ENCODE measurements around the gene KRTAP5-2. TPM values are rescaled to one million over a fixed set of nuclear protein-coding genes. Genes with fewer than 3 reads are reported as not detected.
"Not testable (repeated sequence)": the region's sequence is repeated elsewhere in the genome, so short reads cannot be mapped to it uniquely, and the experiment has no call there.

The KRTAP5-2 gene, protein sequence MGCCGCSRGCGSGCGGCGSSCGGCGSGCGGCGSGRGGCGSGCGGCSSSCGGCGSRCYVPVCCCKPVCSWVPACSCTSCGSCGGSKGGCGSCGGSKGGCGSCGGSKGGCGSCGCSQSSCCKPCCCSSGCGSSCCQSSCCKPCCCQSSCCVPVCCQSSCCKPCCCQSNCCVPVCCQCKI
- 0.38 TPM for polyA plus RNA-seq (ENCODE audit: insufficient read length)

DNA sequence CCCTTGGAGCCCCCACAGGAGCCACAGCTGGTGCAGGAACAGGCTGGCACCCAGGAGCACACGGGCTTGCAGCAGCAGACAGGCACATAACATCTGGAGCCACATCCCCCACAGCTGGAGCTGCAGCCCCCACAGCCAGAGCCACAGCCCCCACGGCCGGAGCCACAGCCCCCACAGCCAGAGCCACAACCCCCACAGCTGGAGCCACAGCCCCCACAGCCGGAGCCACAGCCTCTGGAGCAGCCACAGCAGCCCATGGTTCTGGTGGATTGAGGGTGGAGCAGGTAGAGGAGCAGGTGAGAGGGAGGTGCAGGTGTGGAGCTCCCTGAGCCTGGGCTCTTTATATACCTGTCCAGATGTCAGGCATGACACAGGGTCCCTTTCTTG lies at the start of gene KRTAP5-2:
TSS of gene KRTAP5-2 (minus strand) at position 301 of the 387 bp plus-strand sequence. CDS start at position 257, 44 bp downstream.
- DNase-seq (ENCODE audit: low read depth): no peak

DNA sequence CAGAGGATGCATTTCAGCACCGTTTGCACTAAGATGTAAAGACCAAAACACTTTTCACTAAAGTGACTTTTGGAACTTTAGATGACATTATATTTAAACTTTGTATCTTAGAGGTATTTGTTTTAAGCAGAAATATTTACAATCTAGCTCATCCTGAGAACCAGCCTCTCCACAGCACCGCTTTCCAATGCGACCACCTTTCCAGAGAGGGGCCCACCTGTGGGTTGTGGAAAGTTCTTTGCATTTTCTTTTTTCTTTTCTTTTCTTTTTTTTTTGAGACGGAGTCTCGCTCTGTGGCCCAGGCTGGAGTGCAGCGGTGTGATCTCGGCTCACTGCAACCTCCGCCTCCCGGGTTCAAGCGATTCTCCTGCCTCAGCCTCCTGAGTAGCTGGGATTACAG lies 48.4 kb upstream of the KRTAP5-2 start:
- DNase-seq (ENCODE audit: low read depth): not testable (repeated sequence)

DNA sequence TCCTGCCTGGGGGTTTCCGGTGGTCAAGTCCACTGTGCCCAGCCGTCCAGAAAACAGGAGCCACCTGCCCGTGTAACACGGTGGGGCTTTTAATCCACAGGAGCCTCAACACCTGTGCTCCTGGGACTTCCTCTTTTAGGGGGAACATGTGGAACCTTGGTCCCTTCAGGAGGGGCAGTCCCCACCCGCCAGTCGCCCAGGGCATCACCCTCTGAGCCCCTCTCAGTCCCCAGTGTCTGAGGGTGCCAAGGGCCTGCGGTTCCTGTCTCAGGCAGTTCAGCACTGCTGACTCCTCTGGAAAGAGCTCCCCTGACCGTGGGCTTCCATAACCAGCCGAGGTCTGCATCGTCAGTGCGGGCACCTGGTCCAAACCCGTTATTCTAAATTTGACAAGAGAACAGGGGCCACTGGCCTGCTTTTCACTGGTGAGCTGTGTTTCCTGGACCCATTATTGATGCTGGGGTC lies 47.3 kb upstream of the KRTAP5-2 start:
- DNase-seq (ENCODE audit: low read depth): no peak

DNA sequence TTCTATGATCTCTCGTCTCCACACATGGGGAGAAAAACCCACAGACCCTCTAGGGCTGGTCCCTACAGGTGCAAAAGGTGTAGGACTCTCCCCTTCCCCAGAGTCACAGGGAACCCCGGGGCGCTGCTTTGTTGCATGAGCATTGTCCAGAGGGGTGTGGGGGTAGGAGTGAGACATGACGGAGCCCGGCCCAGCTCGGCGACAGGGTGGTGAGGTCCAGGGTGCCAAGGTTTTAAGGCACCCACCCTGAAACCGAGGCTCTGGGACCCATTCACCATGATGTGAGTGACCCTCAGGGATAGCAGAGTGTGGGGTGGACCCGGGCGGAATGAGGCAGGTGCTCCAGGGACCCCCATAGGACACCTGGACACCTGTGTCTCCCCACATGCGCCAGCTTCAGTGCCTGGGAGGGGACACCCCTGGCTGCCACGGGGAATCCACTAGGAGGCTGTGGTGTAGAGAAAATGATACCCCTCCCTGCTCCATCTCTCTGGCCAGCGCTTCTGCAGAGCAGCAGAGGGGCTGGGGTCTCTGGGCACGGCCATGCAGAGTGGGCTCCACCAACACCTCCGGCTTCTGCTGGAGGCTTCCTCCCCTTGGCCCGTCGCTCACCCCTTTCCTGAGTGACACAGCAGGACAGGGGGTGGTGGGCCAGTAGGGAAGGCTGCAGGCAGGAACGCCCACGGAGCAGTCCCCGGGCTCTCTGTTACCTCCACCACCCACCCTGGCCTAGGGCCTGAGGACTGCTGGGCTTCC lies 46.7 kb upstream of the KRTAP5-2 start:
- no peak for DNase-seq (ENCODE audit: low read depth)

DNA sequence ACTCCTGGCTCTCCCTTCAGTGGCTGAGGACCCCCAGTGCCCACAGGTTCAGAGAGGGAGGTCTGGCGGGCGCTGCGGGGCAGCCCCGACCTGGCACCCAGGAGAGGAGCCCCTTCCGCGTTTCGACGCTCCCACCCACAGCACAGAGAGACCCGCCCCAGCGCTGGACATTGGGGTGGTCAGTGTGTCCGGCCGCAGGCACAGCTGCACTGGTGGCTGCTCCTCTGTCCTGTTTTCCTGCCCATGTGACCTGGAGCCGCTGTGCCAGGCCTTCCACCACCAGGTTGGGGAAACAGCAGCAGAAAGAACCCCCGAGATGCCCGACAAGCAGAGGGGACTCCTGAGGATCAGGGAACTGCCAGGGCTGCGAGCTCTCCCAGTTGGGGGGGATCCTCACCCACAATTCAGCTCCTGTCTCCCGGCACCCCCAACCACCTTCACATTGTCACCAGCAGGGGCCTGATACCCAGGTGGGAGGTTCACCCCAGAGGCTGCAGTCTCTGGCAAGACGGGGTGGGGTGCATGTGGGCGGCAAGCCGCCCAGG lies 45.1 kb upstream of the KRTAP5-2 start:
- DNase-seq (ENCODE audit: low read depth): no peak

DNA sequence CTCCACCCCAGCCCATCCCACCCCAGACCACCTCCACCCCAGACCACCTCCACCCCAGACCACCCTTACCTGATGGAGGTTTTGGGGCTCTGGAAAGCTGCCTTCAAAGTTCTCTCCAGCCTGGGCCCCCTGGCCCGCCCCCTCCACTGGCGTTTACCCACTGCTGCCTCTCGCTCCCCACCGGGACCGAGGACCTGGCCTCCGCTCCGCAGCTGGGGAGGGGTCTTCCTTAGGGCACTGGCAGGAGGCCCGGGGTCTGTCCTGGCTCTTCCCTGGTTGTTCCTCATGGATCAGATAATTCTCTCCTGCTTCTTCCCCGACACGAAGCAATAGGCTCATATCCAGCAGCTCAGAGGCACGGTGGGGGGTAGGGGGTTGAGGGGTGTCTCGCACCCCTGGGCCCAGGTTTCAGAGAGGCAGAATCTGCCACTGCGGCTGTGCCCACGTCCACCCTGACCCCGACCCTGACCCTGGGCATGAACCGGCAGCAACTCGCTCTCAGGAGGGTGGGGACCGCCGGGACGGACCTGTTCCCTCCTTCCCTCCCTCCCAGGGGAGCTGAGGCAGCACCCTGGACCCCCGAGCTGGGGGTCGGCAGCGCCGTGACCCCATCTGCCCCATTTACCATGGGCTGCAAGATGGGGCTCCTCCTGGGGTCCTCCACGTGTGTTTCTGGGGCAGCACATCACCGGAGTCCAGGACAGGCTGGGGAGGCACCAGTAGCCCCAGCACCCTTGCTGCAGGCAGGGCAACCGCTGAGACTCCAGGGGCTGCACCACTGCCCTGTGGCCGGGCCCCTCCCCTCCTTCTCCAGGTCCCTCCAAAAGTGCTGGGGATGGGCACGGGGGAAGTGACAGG lies 44.4 kb upstream of the KRTAP5-2 start:
- no peak for DNase-seq (ENCODE audit: low read depth)

DNA sequence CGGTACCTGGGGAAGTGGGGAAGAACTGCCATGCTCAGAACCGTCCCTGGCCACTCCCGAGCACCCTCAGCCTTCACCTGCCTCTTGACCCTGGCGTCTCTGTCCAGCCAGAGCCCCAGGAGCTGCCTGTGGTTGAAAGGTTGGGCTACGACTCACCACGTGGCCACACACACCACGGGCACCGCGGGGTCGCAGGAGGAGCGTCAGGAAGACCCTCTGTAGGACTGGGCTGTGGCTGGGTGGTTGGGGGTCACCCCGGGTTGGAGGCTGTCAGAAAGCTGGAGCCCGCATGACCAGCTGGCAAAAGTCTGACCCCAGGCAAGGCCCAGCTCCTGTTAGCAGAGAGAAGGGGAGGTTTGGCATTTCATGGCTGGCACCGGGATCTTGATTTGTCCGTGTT lies 43.0 kb upstream of the KRTAP5-2 start:
- no peak for DNase-seq (ENCODE audit: low read depth)

DNA sequence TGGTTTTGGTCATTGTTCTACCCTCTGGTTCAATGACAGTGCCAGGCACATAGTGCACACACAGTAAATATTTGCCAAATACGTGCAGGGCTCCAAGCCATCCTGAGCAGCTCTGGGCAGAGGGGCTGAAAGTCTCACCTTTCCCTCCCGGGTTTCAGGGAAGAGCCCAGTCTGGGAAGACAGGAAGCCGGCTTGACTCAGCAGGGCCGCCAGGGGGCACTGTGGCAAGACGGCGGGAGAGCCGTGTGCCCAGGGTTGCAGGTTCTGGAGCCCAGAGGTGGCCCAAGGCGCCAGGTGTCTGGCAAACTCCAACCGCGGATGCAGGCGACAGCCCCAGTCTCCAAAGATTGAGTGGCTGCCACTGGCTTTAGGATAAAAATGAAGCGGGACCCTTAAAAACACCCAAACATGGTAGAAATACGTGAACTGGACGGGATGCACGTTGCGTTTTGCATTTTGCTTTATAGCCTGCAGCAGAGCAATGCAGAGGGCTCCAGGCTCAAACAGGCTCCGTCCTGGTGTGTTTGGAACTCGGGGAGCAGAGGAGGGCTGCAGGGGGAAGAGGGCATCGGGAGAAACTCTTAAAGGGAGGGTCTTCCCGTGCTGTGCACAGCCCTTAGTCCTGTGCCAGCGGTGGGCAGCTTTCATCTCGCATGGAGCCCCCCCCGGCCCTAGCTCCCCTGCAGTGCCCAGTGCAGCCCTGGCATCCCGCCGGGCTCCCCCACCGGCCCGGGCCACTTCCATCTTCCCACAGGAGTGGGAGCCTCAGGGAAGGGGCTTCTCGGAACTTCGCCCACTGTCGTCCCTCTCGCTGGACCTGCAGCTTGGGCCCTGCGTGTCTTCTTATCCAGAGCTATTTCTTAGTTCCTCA lies 42.2 kb upstream of the KRTAP5-2 start:
- no peak for DNase-seq (ENCODE audit: low read depth)

DNA sequence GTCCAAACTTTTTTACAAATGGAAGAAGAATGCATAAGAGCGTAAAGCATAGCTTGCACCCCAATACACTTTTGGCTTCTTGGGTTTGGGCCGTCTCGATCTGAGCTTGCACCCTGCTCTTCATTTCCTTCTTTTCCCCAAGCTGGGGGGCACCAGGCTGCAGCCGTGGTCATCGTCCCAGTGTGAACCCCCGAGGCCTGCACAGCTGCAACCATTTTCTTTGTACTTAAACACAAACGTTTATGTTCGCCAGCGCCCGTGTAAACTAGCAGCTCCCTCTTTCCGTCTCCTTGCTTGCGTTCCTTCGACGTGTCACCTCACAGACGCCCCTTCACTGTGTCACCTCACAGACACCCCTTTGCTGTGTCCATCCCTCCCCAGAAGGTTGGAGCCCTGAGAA lies 41.6 kb upstream of the KRTAP5-2 start:
- DNase-seq (ENCODE audit: low read depth): no peak

DNA sequence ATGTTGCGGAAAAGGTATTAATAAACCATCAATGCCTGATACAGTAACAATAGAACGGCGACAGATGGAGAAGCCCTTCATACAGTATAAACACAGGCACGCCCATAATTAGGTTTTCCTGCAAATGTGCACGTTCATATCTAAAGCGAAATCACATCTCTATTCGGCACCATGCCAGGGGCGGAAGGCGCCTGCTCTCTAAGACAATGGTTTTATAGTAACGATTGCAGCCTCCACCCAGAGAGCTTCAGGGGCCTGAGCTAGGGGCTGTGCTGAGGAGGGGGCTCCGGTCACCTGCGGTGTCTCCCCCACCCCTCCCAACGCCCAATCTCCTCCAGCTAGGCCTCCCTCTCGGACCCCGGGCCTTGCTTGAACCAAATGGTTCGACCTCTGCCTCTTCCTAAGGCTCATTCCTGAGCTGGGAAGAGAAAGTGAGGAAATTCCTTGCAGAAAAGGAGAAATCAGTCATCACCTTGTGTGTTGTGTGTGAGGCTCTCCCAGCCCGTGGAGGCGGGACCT lies 41.1 kb upstream of the KRTAP5-2 start:
- no peak for DNase-seq (ENCODE audit: low read depth)

DNA sequence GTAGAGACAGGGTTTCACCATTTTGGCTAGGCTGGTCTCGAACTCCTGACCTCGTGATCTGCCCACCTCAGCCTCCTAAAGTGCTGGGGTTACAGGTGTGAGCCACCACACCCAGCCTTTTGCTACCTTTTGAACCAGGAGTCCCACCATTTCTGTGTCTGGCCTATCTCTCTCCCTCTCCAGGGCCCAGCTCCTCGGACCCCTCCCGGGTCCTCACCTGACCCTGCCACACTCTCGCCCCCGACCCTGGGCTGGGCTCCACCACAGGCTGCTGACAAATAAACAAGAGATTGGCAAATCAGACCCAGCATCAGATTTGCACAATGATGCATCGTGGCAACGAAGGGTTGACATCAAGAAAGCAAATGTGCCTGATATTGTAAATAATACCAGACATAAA lies 40.2 kb upstream of the KRTAP5-2 start:
- DNase-seq (ENCODE audit: low read depth): no peak

DNA sequence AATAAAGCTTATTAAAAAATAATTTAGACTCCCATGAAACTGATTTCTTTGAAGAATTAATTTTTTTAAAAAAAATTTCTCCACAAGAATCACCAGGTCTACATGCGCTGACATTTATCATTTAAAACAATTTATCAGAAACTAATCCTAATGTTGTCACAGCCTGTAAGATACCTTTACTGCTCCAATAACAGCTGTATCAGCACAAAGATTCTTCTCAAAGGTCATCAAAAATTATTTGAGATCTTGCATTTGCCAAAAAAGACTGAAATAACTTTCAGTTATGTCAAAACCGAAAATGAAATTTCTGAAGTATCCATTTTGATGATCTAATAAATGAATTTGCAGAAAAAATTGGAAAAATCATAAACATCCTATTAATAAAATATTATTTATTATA lies 39.5 kb upstream of the KRTAP5-2 start:
- DNase-seq (ENCODE audit: low read depth): no peak

DNA sequence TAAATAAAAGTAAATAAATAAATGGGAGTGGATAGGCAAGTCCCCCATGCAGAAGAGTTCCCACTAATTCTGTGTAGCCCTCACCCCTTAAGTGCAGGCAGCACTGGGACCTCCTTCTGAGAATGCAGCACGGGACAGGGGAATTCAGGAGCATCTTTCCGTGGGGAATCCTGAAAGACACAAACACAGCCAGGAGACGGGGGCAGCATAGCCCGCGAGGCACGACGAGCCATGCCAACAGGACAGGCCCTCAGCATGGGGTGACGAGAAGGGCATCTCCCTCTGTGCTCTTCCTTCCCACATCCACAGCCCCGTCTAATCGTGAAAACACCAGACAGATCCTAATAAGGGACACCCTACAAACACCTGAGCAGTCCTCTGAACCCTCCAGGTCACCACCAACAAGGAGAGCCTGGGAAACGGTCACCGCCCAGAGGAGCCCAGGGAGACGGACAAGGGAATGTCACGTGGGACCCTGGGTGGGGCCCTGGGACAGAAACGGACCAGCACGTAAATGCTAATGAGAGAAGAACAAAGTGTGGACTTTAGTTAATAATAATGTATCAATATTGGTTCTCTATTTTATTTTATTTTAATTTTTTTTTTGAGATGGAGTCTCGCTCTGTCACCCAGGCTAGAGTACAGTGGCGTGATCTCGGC lies 38.3 kb upstream of the KRTAP5-2 start:
- DNase-seq (ENCODE audit: low read depth): no peak

DNA sequence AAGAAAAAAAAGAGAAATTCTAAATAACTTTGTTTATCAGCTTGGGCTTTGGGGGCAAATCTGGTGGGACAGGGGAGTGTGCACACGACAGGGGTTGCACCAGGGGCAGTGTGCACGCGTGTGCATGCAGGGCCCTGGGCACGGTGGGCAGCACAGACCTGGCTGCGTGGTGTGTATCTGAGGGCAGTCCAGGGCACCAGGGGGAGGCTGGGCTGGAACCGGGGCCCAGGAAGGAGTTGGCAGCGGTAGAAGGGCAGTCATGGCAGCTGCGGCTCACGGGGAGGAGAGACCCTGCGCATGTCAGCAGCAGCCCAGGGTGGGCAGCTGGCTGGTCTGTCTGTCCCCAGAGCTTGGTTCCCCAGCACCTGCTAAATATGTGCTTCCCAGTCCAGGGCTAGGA lies 35.8 kb upstream of the KRTAP5-2 start:
- DNase-seq (ENCODE audit: low read depth): no peak

DNA sequence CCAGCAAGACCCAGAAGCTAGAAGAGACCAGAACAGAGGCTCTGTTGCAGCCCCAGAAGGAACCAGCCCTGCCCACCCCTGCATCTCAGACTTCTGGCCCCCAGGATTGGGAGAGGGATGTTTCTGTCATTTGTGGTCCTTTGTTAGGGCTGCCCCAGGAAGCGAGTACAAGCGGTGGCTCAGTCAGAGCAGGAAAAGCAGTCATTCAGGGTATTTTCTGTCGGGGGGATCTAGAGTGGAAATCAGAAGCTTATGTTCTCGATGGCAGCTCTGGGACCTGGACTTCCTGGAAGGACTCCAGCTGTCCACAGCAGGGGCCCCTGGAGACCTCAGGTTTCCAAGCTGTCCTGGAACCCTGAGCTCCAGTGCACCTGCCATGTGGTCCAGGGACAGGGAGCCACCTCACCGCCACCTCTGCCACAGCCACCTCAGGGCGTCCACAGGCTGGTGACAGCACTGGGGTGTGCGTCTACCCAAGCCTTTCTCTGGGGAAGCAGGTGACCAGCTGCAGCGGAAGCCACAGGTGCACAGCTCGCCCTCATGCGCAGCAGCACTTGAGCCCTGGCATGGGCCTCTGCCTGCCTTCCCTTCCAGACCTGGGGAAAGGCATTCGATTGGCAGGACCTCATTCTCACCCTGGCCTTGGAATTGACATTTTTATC lies 34.1 kb upstream of the KRTAP5-2 start:
- no peak for DNase-seq (ENCODE audit: low read depth)

DNA sequence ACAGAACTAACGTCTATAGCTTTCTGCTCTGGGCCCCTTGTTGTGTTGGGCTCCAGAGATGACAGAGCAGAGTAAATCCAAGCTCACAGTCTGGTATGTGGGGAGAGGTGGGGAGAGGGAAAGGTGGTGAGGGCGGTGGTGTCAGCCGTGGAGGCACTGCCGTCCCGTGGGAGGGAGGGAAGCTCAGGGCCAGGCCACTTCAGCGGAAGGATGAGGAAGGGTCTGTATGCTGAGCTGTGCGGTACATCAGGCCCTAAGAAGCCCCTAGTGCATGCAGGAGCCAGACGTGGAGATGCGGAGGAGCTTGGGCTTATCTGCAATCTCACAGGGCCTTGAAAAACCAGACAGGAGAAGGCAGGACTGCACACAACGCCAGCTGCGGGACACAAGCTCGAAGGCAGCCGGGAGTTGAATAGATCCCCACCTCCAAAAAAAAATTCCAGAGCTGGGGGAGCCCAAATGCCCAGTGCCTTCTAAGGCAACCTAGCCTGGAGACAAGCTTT lies 33.0 kb upstream of the KRTAP5-2 start:
- no peak for DNase-seq (ENCODE audit: low read depth)

DNA sequence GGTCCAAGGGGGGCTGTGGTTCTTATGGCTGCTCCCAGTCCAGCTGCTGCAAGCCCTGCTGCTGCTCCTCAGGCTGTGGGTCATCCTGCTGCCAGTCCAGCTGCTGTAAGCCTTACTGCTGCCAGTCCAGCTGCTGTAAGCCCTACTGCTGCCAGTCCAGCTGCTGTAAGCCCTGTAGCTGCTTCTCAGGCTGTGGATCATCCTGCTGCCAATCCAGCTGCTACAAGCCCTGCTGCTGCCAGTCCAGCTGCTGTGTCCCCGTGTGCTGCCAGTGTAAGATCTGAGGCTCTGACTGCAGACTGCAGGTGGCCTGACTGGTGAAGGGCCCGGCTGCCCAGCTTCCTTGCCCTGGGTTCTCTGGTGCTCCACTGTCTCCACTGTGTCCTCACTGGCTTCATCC lies 32.2 kb upstream of the KRTAP5-2 start:
- DNase-seq (ENCODE audit: low read depth): no peak

DNA sequence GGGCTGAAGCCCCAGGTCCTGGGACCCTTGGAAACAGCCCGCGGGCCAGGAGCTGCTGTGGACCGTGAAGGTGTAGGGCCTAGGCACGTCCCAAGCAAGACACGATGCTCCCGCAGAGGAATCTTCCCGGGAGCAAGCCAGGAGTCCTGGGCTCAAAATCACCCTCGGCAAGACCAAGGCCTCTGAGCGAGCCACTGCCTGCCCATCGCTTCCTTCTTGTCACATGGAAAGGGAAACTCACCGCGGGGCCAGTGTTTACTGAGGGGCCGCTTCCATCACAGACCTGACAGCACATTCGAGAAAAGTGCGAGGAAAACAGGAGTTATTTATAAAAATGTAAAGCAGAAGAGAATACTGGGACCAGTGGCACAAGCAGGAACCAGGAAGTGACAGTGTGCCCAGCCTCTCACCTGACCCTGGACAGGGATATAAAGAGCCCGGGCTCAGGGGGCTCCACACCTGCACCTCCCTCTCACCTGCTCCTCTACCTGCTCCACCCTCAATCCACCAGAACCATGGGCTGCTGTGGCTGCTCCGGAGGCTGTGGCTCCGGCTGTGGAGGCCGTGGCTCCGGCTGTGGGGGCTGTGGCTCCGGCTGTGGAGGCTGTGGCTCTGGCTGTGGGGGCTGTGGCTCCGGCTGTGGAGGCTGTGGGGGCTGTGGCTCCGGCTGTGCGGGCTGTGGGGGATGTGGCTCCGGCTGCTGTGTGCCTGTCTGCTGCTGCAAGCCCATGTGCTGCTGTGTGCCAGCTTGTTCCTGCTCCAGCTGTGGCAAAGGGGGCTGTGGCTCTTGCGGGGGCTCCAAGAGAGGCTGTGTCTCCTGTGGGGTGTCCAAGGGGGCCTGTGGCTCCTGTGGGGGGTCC lies 31.5 kb upstream of the KRTAP5-2 start, which contains the start of gene KRTAP5-5:
TSS of gene KRTAP5-5 (plus strand) at position 450 of the 860 bp plus-strand sequence. CDS start at position 516, 66 bp downstream.
- DNase-seq (ENCODE audit: low read depth): no peak

All from forelimb muscle (tissue), 1 donor.